CD4-positive, CD25-positive, alpha-beta regulatory T cell (primary cell): ENCODE measurements around the gene PLXNB1. TPM values are rescaled to one million over a fixed set of nuclear protein-coding genes. Genes with fewer than 3 reads are reported as not detected.

Source experiments
- ATAC-seq, 2 donors: fragments of 150-1000 bp; cut with Tn5 transposase; one replicate each; pipeline ENCODE4 v1.10.0; 2021; ENCODE audit warnings: low read depth in 2 of 2, moderate number of reproducible peaks in 2 of 2, moderate library complexity in 1 of 2
- DNase-seq, 3 donors: peaks; one replicate each; pipeline versions ENCODE4 v3.0.0 to v3.0.0-alpha.2; 2012 to 2022; ENCODE audit warnings: mixed read lengths in 1 of 3
- H3K27ac ChIP-seq: one replicate; pipeline ENCODE4 v1.7.0; 2013; ENCODE audit warnings: mild to moderate bottlenecking, low read length; ENCODE audit not compliant: insufficient read depth, poor library complexity, severe bottlenecking
- H3K27me3 ChIP-seq: one replicate; pipeline ENCODE4 v1.7.0; 2013; ENCODE audit warnings: low read length; ENCODE audit not compliant: control insufficient read depth, insufficient read depth
- H3K36me3 ChIP-seq: one replicate; pipeline ENCODE4 v1.7.0; 2013; ENCODE audit warnings: mild to moderate bottlenecking, low read length, moderate library complexity; ENCODE audit not compliant: control insufficient read depth, insufficient read depth
- H3K4me1 ChIP-seq: 2 replicates; pipeline ENCODE4 v1.7.0; 2013; ENCODE audit warnings: mild to moderate bottlenecking, low read length; ENCODE audit not compliant: insufficient read depth, control insufficient read depth, poor library complexity, severe bottlenecking
- H3K4me3 ChIP-seq: one replicate; pipeline ENCODE4 v1.7.0; 2013; ENCODE audit warnings: low read depth, mild to moderate bottlenecking, low read length, moderate library complexity
- H3K9me3 ChIP-seq, 2 experiments: 1 replicate in 1 of 2; 2 replicates in 1 of 2; pipeline ENCODE4 v1.7.0; 2013; ENCODE audit warnings: low read length in 2 of 2, mild to moderate bottlenecking in 1 of 2, moderate library complexity in 1 of 2; ENCODE audit not compliant: control insufficient read depth in 2 of 2
- H3K27ac Mint-ChIP-seq, 3 donors: one replicate each; pipeline ENCODE4 v1.8.0; 2020 to 2022; ENCODE audit warnings: mild to moderate bottlenecking in 3 of 3, mixed read lengths in 3 of 3, moderate library complexity in 2 of 3
- H3K27me3 Mint-ChIP-seq: one replicate; pipeline ENCODE4 v1.8.0; 2022; ENCODE audit warnings: mild to moderate bottlenecking, mixed read lengths
- H3K36me3 Mint-ChIP-seq: one replicate; pipeline ENCODE4 v1.8.0; 2020; ENCODE audit warnings: mixed read lengths
- H3K4me1 Mint-ChIP-seq, 4 donors: one replicate each; pipeline ENCODE4 v1.8.0; 2020 to 2022; ENCODE audit warnings: mixed read lengths in 4 of 4, mild to moderate bottlenecking in 1 of 4
- H3K4me3 Mint-ChIP-seq, 4 donors: one replicate each; pipeline ENCODE4 v1.8.0; 2020 to 2022; ENCODE audit warnings: mild to moderate bottlenecking in 4 of 4, mixed read lengths in 4 of 4, moderate library complexity in 3 of 4
- H3K9me3 Mint-ChIP-seq, 7 donors: one replicate each; pipeline ENCODE4 v1.8.0; 2020 to 2022; ENCODE audit warnings: mixed read lengths in 7 of 7, mild to moderate bottlenecking in 3 of 7, moderate library complexity in 2 of 7
- polyA plus RNA-seq, 4 donors: library from polyadenylated mRNA; unstranded; fragments of 300-500 nt; fragmentation: Illumina TruSeq; gene quantifications; one replicate each; pipeline ENCODE4 v1.2.3, GENCODE V29; 2021
- total RNA-seq: library from RNA; stranded (reverse); gene quantifications from one replicate; pipeline ENCODE4 v1.2.3, GENCODE V29; 2022

PLXNB1 gene
- total and polyA plus RNA-seq, 5 donors from 2014 or later, result 0.07 to 5.2 TPM; not detected in 3

DNA sequence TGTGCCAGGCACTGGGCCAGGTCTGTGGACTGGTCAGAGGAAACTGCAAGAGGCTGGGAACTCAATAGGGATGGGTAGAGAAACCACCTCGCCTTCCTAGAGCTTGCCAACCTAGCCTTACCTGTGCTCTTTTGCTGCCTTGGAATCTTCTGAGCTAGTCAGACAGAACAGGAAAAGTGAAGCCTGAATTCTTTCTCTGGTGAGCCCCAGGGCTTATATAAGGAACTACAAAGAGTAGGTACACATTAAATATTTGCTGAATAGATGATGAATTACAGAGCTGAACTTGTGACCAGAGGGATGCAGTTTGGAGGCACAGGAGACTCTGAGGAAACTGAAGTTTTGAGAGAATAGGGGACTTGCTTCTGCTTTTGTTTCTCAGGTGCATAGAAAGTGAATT, 73.5 kb downstream of the PLXNB1 start:
- H3K4me3 ChIP-seq, result no peak overlapping the region
- peaks cover 41% of the 10 kb centered on the region for H3K27me3 Mint-ChIP-seq
- no peaks in the 10 kb centered on the region for H3K36me3 Mint-ChIP-seq
- no peak overlapping the region for H3K27ac ChIP-seq
- H3K36me3 ChIP-seq, result no peaks in the 10 kb centered on the region
- no peaks in the 10 kb centered on the region for H3K4me1 ChIP-seq
- H3K27me3 ChIP-seq, result peaks cover 34% of the 10 kb centered on the region
- no peak overlapping the region for H3K27ac Mint-ChIP-seq
- peaks cover 0 to 6% (median 5%) of the 10 kb centered on the region in 7 donors for H3K9me3 Mint-ChIP-seq
- H3K9me3 ChIP-seq, result no peaks in the 10 kb centered on the region
- ATAC-seq, result no peak
- no peak for DNase-seq
- no peak overlapping the region for H3K4me3 Mint-ChIP-seq
- H3K4me1 Mint-ChIP-seq, result no peaks in the 10 kb centered on the region

DNA sequence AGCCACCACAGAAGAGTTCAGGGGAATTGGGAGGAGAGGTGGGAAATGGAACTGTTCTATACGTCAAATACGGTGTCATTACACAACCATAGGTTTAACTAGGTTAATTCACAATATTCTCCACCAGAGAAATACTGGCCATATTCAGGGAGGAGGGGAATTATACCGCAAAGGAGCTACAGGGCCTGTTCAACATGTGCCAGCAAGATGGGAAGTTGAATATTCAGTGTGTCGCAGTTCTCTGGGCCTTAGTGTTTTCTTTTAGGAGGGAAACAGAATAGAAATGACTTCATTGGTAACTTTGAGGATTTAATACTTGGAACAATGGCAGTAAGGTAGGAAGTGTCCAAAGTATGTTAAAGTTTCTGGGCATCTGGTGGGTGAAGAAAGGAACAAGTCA, 75.9 kb downstream of the PLXNB1 start:
- Mint-ChIP-seq H3K4me1 (no peaks in the 10 kb centered on the region), H3K4me3 (no peak overlapping the region), H3K9me3 (peaks cover 0 to 2% (median 0%) of the 10 kb centered on the region in 7 donors), H3K27me3 (peaks cover 28% of the 10 kb centered on the region), H3K36me3 (no peaks in the 10 kb centered on the region), H3K27ac (no peak overlapping the region)
- H3K27ac ChIP-seq, result no peak overlapping the region
- no peak overlapping the region for H3K4me3 ChIP-seq
- H3K36me3 ChIP-seq, result no peaks in the 10 kb centered on the region
- peaks cover 31% of the 10 kb centered on the region for H3K27me3 ChIP-seq
- no peak for DNase-seq
- H3K9me3 ChIP-seq, result no peaks in the 10 kb centered on the region
- no peaks in the 10 kb centered on the region for H3K4me1 ChIP-seq
- ATAC-seq, result no peak

Other genes starting within 250 kb of the PLXNB1 start
- gene CDC25A, start 241.7 kb downstream of the PLXNB1 start, total RNA-seq, result 0.72 TPM
- under 1 TPM in 3 of 4 donors, not detected in 1; 0.06 to 0.78 (median 0.13) TPM for gene CDC25A, start 241.7 kb downstream of the PLXNB1 start, polyA plus RNA-seq
- gene CAMP, start 206.6 kb downstream of the PLXNB1 start, total RNA-seq, result not detected
- gene CAMP, start 206.6 kb downstream of the PLXNB1 start, polyA plus RNA-seq, result not detected
- 33.4 TPM for gene ZNF589, start 189.0 kb downstream of the PLXNB1 start, total RNA-seq
- 1 to 10 TPM; 2.9 to 6.4 (median 4.8) TPM for gene ZNF589, start 189.0 kb downstream of the PLXNB1 start, polyA plus RNA-seq
- 12.6 TPM for gene NME6, start 128.7 kb downstream of the PLXNB1 start, total RNA-seq
- gene NME6, start 128.7 kb downstream of the PLXNB1 start, polyA plus RNA-seq, result 10 to 100 TPM; 63.8 to 68.6 (median 65.0) TPM
- gene SPINK8, start 96.4 kb downstream of the PLXNB1 start, total RNA-seq, result not detected
- gene SPINK8, start 96.4 kb downstream of the PLXNB1 start, polyA plus RNA-seq, result not detected
- not detected for gene FBXW12, start 57.9 kb downstream of the PLXNB1 start, total RNA-seq
- not detected for gene FBXW12, start 57.9 kb downstream of the PLXNB1 start, polyA plus RNA-seq
- 4.6 TPM for gene CCDC51, start 10.0 kb upstream of the PLXNB1 start, total RNA-seq
- gene CCDC51, start 10.0 kb upstream of the PLXNB1 start, polyA plus RNA-seq, result 10 to 100 TPM in 1 of 4 donors, 1 to 10 TPM in 3; 7.1 to 13.7 (median 9.1) TPM
- gene TMA7, start 10.2 kb upstream of the PLXNB1 start, total RNA-seq, result 248 TPM
- gene TMA7, start 10.2 kb upstream of the PLXNB1 start, polyA plus RNA-seq, result 100 to 1,000 TPM; 664 to 743 (median 695) TPM
- 11.5 TPM for gene ATRIP, start 16.7 kb upstream of the PLXNB1 start, total RNA-seq
- 10 to 100 TPM in 3 of 4 donors, 1 to 10 TPM in 1; 9.6 to 14.7 (median 13.3) TPM for gene ATRIP, start 16.7 kb upstream of the PLXNB1 start, polyA plus RNA-seq
- gene SHISA5, start 74.1 kb upstream of the PLXNB1 start, total RNA-seq, result 197 TPM
- gene SHISA5, start 74.1 kb upstream of the PLXNB1 start, polyA plus RNA-seq, result 100 to 1,000 TPM; 415 to 598 (median 440) TPM
- gene PFKFB4, start 126.7 kb upstream of the PLXNB1 start, total RNA-seq, result 1.8 TPM
- gene PFKFB4, start 126.7 kb upstream of the PLXNB1 start, polyA plus RNA-seq, result 1 to 10 TPM in 3 of 4 donors, under 1 TPM in 1; 0.96 to 1.5 (median 1.4) TPM
- not detected for gene UCN2, start 133.7 kb upstream of the PLXNB1 start, total RNA-seq
- not detected for gene UCN2, start 133.7 kb upstream of the PLXNB1 start, polyA plus RNA-seq
- gene COL7A1, start 165.2 kb upstream of the PLXNB1 start, total RNA-seq, result 1.1 TPM
- gene COL7A1, start 165.2 kb upstream of the PLXNB1 start, polyA plus RNA-seq, result not detected
- gene UQCRC1, start 179.6 kb upstream of the PLXNB1 start, total RNA-seq, result 111 TPM
- gene UQCRC1, start 179.6 kb upstream of the PLXNB1 start, polyA plus RNA-seq, result 100 to 1,000 TPM; 181 to 234 (median 206) TPM
- gene TMEM89, start 191.7 kb upstream of the PLXNB1 start, total RNA-seq, result not detected
- gene TMEM89, start 191.7 kb upstream of the PLXNB1 start, polyA plus RNA-seq, result not detected
- gene SLC26A6, start 205.4 kb upstream of the PLXNB1 start, total RNA-seq, result 25.1 TPM
- gene SLC26A6, start 205.4 kb upstream of the PLXNB1 start, polyA plus RNA-seq, result 1 to 10 TPM; 3.2 to 6.7 (median 5.9) TPM
- 8.8 TPM for gene CELSR3, start 232.8 kb upstream of the PLXNB1 start, total RNA-seq
- under 1 TPM; 0.31 to 0.53 (median 0.37) TPM for gene CELSR3, start 232.8 kb upstream of the PLXNB1 start, polyA plus RNA-seq